ENCODE measurements around the gene HSPB9.
"Not testable (repeated sequence)": the region's sequence is repeated elsewhere in the genome, so short reads cannot be mapped to it uniquely, and the experiment has no call there.

Gene HSPB9

GRCh38 chr17:42138749-42139492 lies 16.3 kb downstream of the HSPB9 start:
- Histone ChIP-seq H3K4me3 (ENCODE audit: low read depth, low read length) (no peak overlapping the region), H3K36me3 (ENCODE audit: control insufficient read depth, insufficient read depth, low read length) (no peaks in the 10 kb centered on the region)
- TF ChIP-seq CTCF (IDR thresholded peaks at IDR 0.05) = no peak

DNA sequence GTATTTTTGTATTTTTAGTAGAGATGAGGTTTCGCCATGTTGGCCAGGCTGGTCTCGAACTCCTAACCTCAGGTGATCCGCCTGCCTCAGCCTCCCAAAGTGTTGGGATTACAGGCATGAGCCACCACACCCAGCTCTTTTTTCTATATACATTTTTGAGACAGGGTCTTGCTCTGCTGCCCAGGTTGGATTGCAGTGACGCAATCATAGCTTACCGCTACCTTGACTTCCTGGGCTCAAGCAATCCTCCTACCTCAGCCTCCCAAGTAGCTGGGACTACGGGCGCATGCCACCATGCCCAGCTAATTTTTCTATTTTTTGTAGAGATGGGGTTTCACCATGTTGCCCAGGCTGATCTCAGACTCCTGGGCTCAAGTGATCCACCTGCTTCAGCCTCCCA lies 18.1 kb downstream of the HSPB9 start:
- not testable (repeated sequence) for H3K36me3 ChIP-seq (ENCODE audit: control insufficient read depth, insufficient read depth, low read length); H3K9me3 ChIP-seq (ENCODE audit: control insufficient read depth, low read length); H3K27ac ChIP-seq; H3K4me2 ChIP-seq (ENCODE audit: low read length); H3K27me3 ChIP-seq (ENCODE audit: control insufficient read depth, insufficient read depth, low read length); H3K4me3 ChIP-seq (ENCODE audit: low read depth, low read length); H3K9ac ChIP-seq; H2AFZ ChIP-seq
- H3K79me2 ChIP-seq = peaks cover 72% of the 10 kb centered on the region
- peaks cover 11% of the 10 kb centered on the region for H3K4me1 ChIP-seq

More at GRCh38 chr17:42138749-42139492, 16.3 kb downstream of the HSPB9 start:
- Histone ChIP-seq H3K9ac (no peak overlapping the region), H3K27me3 (ENCODE audit: control insufficient read depth, insufficient read depth, low read length) (no peaks in the 10 kb centered on the region), H3K27ac (no peak overlapping the region), H3K9me3 (ENCODE audit: control insufficient read depth, low read length) (no peaks in the 10 kb centered on the region), H2AFZ (no peak overlapping the region), H3K79me2 (peaks cover 69% of the 10 kb centered on the region), H3K4me1 (peaks cover 15% of the 10 kb centered on the region), H3K4me2 (ENCODE audit: low read length) (no peak overlapping the region)

GRCh38 chr17:42141382-42141781 lies 18.8 kb downstream of the HSPB9 start:
- no peaks in the 10 kb centered on the region for H3K9me3 ChIP-seq (ENCODE audit: control insufficient read depth, low read length)
- no peak overlapping the region for H3K4me3 ChIP-seq (ENCODE audit: low read depth, low read length)
- no peak overlapping the region for H3K27ac ChIP-seq
- no peak overlapping the region for H3K9ac ChIP-seq
- peaks cover 5% of the 10 kb centered on the region for H3K4me1 ChIP-seq
- H3K27me3 ChIP-seq (ENCODE audit: control insufficient read depth, insufficient read depth, low read length) = no peaks in the 10 kb centered on the region
- no peak overlapping the region for H2AFZ ChIP-seq
- H3K36me3 ChIP-seq (ENCODE audit: control insufficient read depth, insufficient read depth, low read length) = no peaks in the 10 kb centered on the region
- peaks cover 68% of the 10 kb centered on the region for H3K79me2 ChIP-seq
- no peak overlapping the region for H3K4me2 ChIP-seq (ENCODE audit: low read length)
- TF ChIP-seq CTCF (IDR thresholded peaks at IDR 0.05) = no peak

DNA sequence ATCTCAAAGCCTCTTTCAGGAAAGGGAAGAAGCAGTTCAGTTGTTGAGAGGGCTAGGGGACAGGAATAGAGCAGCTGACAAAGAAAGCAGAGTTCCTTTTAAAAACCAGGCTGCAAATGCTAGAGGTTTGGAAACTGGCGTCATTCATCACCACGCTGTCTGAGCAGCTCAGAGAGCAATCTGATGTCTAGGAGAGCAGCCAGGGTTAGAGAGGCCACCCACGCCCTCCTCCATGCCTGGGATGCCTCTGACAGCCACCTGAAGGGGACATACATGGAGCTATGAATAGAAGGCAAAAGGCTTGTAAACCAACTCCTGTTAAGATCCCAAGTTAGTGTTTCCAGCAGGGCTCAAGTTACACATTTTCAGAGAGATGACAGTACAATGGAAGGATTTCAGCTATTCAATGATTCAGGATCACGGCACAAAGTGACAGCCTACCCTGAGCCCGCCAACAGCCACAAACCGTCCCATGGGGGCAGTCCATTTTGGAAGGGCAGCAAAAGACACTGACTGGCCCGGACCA lies 19.8 kb downstream of the HSPB9 start:
- no peaks in the 10 kb centered on the region for H3K36me3 ChIP-seq (ENCODE audit: control insufficient read depth, insufficient read depth, low read length)
- peaks cover 64% of the 10 kb centered on the region for H3K79me2 ChIP-seq
- no peak overlapping the region for H3K4me2 ChIP-seq (ENCODE audit: low read length)
- TF ChIP-seq CTCF (IDR thresholded peaks at IDR 0.05) = no peak
- no peaks in the 10 kb centered on the region for H3K27me3 ChIP-seq (ENCODE audit: control insufficient read depth, insufficient read depth, low read length)
- H3K4me1 ChIP-seq = peaks cover 5% of the 10 kb centered on the region
- H3K4me3 ChIP-seq (ENCODE audit: low read depth, low read length) = no peak overlapping the region
- no peak overlapping the region for H2AFZ ChIP-seq
- no peaks in the 10 kb centered on the region for H3K9me3 ChIP-seq (ENCODE audit: control insufficient read depth, low read length)
- H3K27ac ChIP-seq = no peak overlapping the region
- H3K9ac ChIP-seq = no peak overlapping the region

DNA sequence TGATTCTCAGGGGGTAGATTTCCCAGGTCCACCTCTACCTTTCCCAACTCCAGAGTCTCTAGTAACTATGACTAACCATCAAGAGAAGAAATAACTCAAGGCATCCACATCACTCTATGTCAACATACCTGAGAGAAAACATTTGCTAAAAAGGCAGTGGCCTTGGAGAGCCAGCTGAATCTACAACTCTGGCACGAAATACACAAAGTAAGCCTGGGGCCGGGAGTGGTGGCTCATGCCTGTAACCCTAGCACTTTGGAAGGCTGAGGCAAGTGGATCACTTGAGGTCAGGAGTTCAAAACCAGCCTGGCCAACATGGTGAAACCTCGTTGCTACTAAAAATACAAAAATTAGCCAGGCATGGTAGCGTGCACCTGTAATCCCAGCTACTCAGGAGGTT lies 20.5 kb downstream of the HSPB9 start:
- not testable (repeated sequence) for H3K27me3 ChIP-seq (ENCODE audit: control insufficient read depth, insufficient read depth, low read length); H3K4me3 ChIP-seq (ENCODE audit: low read depth, low read length); H2AFZ ChIP-seq; H3K4me1 ChIP-seq; H3K27ac ChIP-seq; H3K9ac ChIP-seq; H3K4me2 ChIP-seq (ENCODE audit: low read length); H3K36me3 ChIP-seq (ENCODE audit: control insufficient read depth, insufficient read depth, low read length); H3K9me3 ChIP-seq (ENCODE audit: control insufficient read depth, low read length)
- H3K79me2 ChIP-seq = peaks cover 57% of the 10 kb centered on the region

Measured in parathyroid adenoma (tissue), 2 donors.